Measurements from ENCODE around the gene INS. TPM values are rescaled to one million over a fixed set of nuclear protein-coding genes. Genes with fewer than 3 reads are reported as not detected.

Gene INS
- total and polyA plus RNA-seq, 2 of the 13 experiments (the other 11 are each of a cell fraction or from before 2014, with no cell fraction given) = not detected

GRCh38 chr11:2130881-2131352, 30.1 kb downstream of the INS start (continued):
- TF ChIP-seq HNRNPLL (IDR thresholded peaks at IDR 0.05; ENCODE audit: low read depth, low read length, poor library complexity, severe bottlenecking) (no peak), CEBPG (CRISPR knock-in tag; IDR thresholded peaks at IDR 0.05) (no peak), ZBTB7A (CRISPR knock-in tag; IDR thresholded peaks at IDR 0.05) (no peak), ZNF180 (CRISPR knock-in tag; IDR thresholded peaks at IDR 0.05; ENCODE audit: borderline replicate concordance, low read depth) (no peak), ZNF563 (CRISPR knock-in tag; IDR thresholded peaks at IDR 0.05) (no peak), ZNF850 (CRISPR knock-in tag; conservative IDR thresholded peaks at IDR 0.05) (no peak), SNAPC5 (CRISPR knock-in tag; IDR thresholded peaks at IDR 0.05; ENCODE audit: borderline replicate concordance) (no peak), EZH2 (conservative IDR thresholded peaks at IDR 0.05; ENCODE audit: low read depth, low read length) (no peak), ARID3A (IDR thresholded peaks at IDR 0.05; ENCODE audit: low read depth, low read length) (no peak), EEA1 (CRISPR knock-in tag; IDR thresholded peaks at IDR 0.05; ENCODE audit: borderline replicate concordance) (no peak), CREB3 (CRISPR knock-in tag; IDR thresholded peaks at IDR 0.05) (no peak), FOXO4 (CRISPR knock-in tag; conservative IDR thresholded peaks at IDR 0.05) (no peak), DDIT3 (CRISPR knock-in tag; IDR thresholded peaks at IDR 0.05) (no peak), ZNF280D (CRISPR knock-in tag; IDR thresholded peaks at IDR 0.05) (no peak), PBX2 (CRISPR knock-in tag; IDR thresholded peaks at IDR 0.05) (no peak), CCDC6 (CRISPR knock-in tag; IDR thresholded peaks at IDR 0.05) (no peak; the same call in 1 of the 2 replicates), SKI (IDR thresholded peaks at IDR 0.05; ENCODE audit: partially characterized antibody) (no peak), ZNF703 (CRISPR knock-in tag; IDR thresholded peaks at IDR 0.05; ENCODE audit: borderline replicate concordance) (no peak), NR0B2 (CRISPR knock-in tag; IDR thresholded peaks at IDR 0.05) (no peak), ZNF629 (CRISPR knock-in tag; conservative IDR thresholded peaks at IDR 0.05) (no peak; the same call in 1 of the 2 replicates), XBP1 (CRISPR knock-in tag; IDR thresholded peaks at IDR 0.05) (no peak)

Data from HepG2 (cell line).